ENCODE data around the gene DNAJB12.

DNA sequence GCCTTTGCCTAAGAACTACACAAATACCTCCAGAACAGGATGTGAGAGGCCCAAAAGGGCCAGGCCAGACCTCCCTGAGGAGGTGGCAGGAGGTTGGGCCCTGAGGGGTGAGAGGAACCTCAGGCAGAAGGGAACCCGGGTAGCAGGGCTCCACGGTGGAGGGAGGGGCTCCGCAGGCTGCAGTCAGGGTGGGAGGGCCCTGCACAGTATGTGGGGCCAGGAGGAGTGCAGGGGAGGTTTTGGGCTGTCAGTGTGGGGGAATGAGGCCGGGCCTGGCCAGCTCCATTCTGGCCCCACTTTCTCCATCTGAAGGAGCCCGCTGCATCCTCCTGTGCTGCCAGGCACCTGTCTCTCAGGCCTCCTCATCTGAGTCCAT, 25.9 kb downstream of the DNAJB12 start:
- TF ChIP-seq EZH2 (IDR thresholded peaks at IDR 0.05) (no peak), POLR2AphosphoS5 (IDR thresholded peaks at IDR 0.05; ENCODE audit: borderline replicate concordance, low read depth, low read length) (no peak), FOXP2 (optimal IDR thresholded peaks at IDR 0.05; ENCODE audit: control extremely low read depth, extremely low read length, insufficient read depth) (no peak)
